K562 (cell line): ENCODE results near the gene RAB14. TPM values are rescaled to one million over a fixed set of nuclear protein-coding genes. Genes with fewer than 3 reads are reported as not detected.

Experiments
- BMI1 ChIP-seq: fragments of 150-350 bp; IDR thresholded peaks from 2 replicates; pipeline ENCODE4 v1.6.1; 2014; ENCODE audit warnings: low read length
- CGGBP1 ChIP-seq: fragments of 250-450 bp; sonication (Bioruptor Pico); IDR thresholded peaks from 2 replicates; pipeline ENCODE4 v1.9.0; 2021; ENCODE audit warnings: mild to moderate bottlenecking
- ESRRB ChIP-seq: fragments of 250-450 bp; sonication (Bioruptor Pico); IDR thresholded peaks from 2 replicates; pipeline ENCODE4 v1.5.0; 2020; ENCODE audit warnings: mild to moderate bottlenecking, moderate library complexity, borderline replicate concordance
- FOXP1 ChIP-seq: sonication (generic); formaldehyde crosslinking; IDR thresholded peaks from 2 replicates; pipeline ENCODE4 v1.8.0; 2022; ENCODE audit warnings: mild to moderate bottlenecking, missing genetic modification reagents
- FUS ChIP-seq: fragments of 200-400 bp; formaldehyde crosslinking; optimal IDR thresholded peaks from 2 replicates; pipeline ENCODE3; 2017; ENCODE audit warnings: low read depth, low read length
- GABPA ChIP-seq: fragments of 200-800 bp; sonication (Bioruptor generic); conservative IDR thresholded peaks from 2 replicates; pipeline ENCODE4 v1.6.1; 2016; ENCODE audit warnings: low read depth, missing genetic modification characterization, missing compliant biosample characterization
- GMEB1 ChIP-seq: fragments of 250-450 bp; sonication (Bioruptor Pico); IDR thresholded peaks from 2 replicates; pipeline ENCODE4 v1.4.0; 2020; ENCODE audit warnings: mild to moderate bottlenecking
- HIVEP1 ChIP-seq: fragments of 250-450 bp; sonication (Bioruptor Pico); IDR thresholded peaks from 2 replicates; pipeline ENCODE4 v1.4.0; 2020; ENCODE audit warnings: mild to moderate bottlenecking
- HMBOX1 ChIP-seq: sonication (generic); IDR thresholded peaks from 2 replicates; pipeline ENCODE4 v1.6.1; 2016
- PTRF ChIP-seq: fragments of 450-650 bp; IDR thresholded peaks from 2 replicates; pipeline ENCODE4 v1.6.1; 2016; ENCODE audit warnings: mild to moderate bottlenecking, missing genetic modification characterization, missing compliant biosample characterization
- RBFOX2 ChIP-seq: fragments of 200-400 bp; formaldehyde crosslinking; IDR thresholded peaks from 2 replicates; pipeline ENCODE4 v1.6.1; 2017; ENCODE audit warnings: low read depth, mild to moderate bottlenecking, low read length, moderate library complexity
- RBM17 ChIP-seq: fragments of 200-400 bp; formaldehyde crosslinking; IDR thresholded peaks from 2 replicates; pipeline ENCODE4 v1.6.1; 2017; ENCODE audit warnings: low read depth, mild to moderate bottlenecking, low read length, borderline replicate concordance
- SREBF1 ChIP-seq: fragments of 150-350 bp; IDR thresholded peaks from 2 replicates; pipeline ENCODE4 v1.6.1; 2014; ENCODE audit warnings: antibody characterized with exemption, low read depth, low read length, borderline replicate concordance
- TCF15 ChIP-seq: fragments of 250-450 bp; sonication (Bioruptor Pico); IDR thresholded peaks from 2 replicates; pipeline ENCODE4 v1.8.0; 2022; ENCODE audit warnings: moderate library complexity, mild to moderate bottlenecking, inconsistent platforms
- TSC22D4 ChIP-seq: fragments of 450-650 bp; IDR thresholded peaks from 2 replicates; pipeline ENCODE4 v1.6.1; 2016; ENCODE audit warnings: missing genetic modification characterization, missing biosample characterization, control low read depth
- ZMIZ1 ChIP-seq, 2 experiments: fragments of 150-350 bp in 1 of 2; IDR thresholded peaks; 2 replicates each; pipeline ENCODE4 v1.6.1; 2012 to 2016; ENCODE audit warnings: low read depth in 2 of 2, low read length in 2 of 2, mild to moderate bottlenecking in 1 of 2, moderate library complexity in 1 of 2
- ZNF124 ChIP-seq: sonication (generic); formaldehyde crosslinking; IDR thresholded peaks from 2 replicates; pipeline ENCODE4 v1.8.1; 2022; ENCODE audit warnings: missing genetic modification reagents
- ZNF134 ChIP-seq: fragments of 250-450 bp; sonication (Bioruptor Pico); conservative IDR thresholded peaks from 2 replicates; pipeline ENCODE4 v1.4.0; 2020
- ZNF224 ChIP-seq: sonication (generic); formaldehyde crosslinking; IDR thresholded peaks from 2 replicates; pipeline ENCODE4 v1.8.0; 2022; ENCODE audit warnings: mild to moderate bottlenecking, missing genetic modification reagents
- ZNF444 ChIP-seq: fragments of 250-450 bp; sonication (Bioruptor Pico); IDR thresholded peaks from 2 replicates; pipeline ENCODE4 v1.4.0; 2020; ENCODE audit warnings: mild to moderate bottlenecking, moderate library complexity
- polyA plus RNA-seq, 8 experiments: library from polyadenylated mRNA; depleted of rRNA in 4 of 8; stranded (reverse) in 5 of 8; unstranded in 3 of 8; fragments of >200 nt; fragmentation: Nextera tagmentation in 2 of 8; fragmentation: Illumina TruSeq in 1 of 8; extraction: Ambion mirVana in 2 of 8; extraction: Trizol in 1 of 8; gene quantifications; 2 replicates each; pipeline versions ENCODE4 v1.2.1 to v1.2.3, GENCODE V29; 2011 to 2014; ENCODE audit warnings: inconsistent platforms in 1 of 8, missing spikeins in 1 of 8
- total RNA-seq, 7 experiments: library from RNA; depleted of rRNA in 6 of 7; stranded (reverse); fragments of >200 nt in 6 of 7; fragmentation: Illumina TruSeq in 2 of 7; extraction: Trizol in 2 of 7; gene quantifications; 2 replicates each; pipeline versions ENCODE4 v1.2.1 to v1.2.3, GENCODE V29; 2011 to 2021; ENCODE audit warnings: low replicate concordance in 1 of 7

The RAB14 gene
- total and polyA plus RNA-seq, 9 of the 15 experiments (the other 6 are each of a cell fraction or from before 2014, with no cell fraction given), result 10.3 to 41.8 (median 20.9) TPM

- peak; percentile 80 for TF ChIP-seq GABPA (tag)
- no peak for TF ChIP-seq FOXP1 (CRISPR knock-in tag)
- no peak for TF ChIP-seq ZNF134 (CRISPR knock-in tag)
- TF ChIP-seq BMI1, result no peak
- TF ChIP-seq ZMIZ1 (IDR thresholded peaks at IDR 0.05; ENCODE audit: low read depth in 2 of 2, low read length in 2 of 2), result no peak
- no peak for TF ChIP-seq RBM17
- TF ChIP-seq HMBOX1, result no peak
- TF ChIP-seq SREBF1, result no peak
- no peak for TF ChIP-seq GMEB1 (CRISPR knock-in tag)
- no peak for TF ChIP-seq ESRRB
- no peak for TF ChIP-seq TSC22D4 (tag)
- TF ChIP-seq RBFOX2, result no peak
- no peak for TF ChIP-seq ZNF124 (CRISPR knock-in tag)
- TF ChIP-seq HIVEP1 (CRISPR knock-in tag), result no peak
- TF ChIP-seq PTRF, result no peak
- TF ChIP-seq FUS, result no peak
- TF ChIP-seq CGGBP1 (CRISPR knock-in tag), result no peak
- no peak for TF ChIP-seq ZNF444
- no peak for TF ChIP-seq TCF15 (CRISPR knock-in tag)
- no peak for TF ChIP-seq ZNF224
Observed at GRCh38 chr9:121233906-121234831, 32.5 kb upstream of the RAB14 start (continued).
